Tibial artery (tissue), 4 donors: ENCODE results near the gene SSPN.
A peak's percentile ranks its signal among the peaks of the same experiment; 100 is the strongest.

Experiments
- DNase-seq, 2 donors: peaks; one replicate each; pipeline ENCODE4 v3.0.0-alpha.2; 2019
- H3K27ac ChIP-seq, 2 donors: fragments of 200-600 bp; sonication (generic) in 1 of 2; 1 replicate in 1 of 2; 2 replicates in 1 of 2; pipeline ENCODE4 v1.5.1; 2018 to 2019; ENCODE audit warnings: mild to moderate bottlenecking in 1 of 2
- H3K27me3 ChIP-seq, 2 donors: fragments of 200-600 bp; sonication (generic) in 1 of 2; one replicate each; pipeline versions ENCODE4 v1.5.1 to v1.6.0; 2016 to 2019
- H3K36me3 ChIP-seq, 3 donors: fragments of 200-600 bp; sonication (generic) in 2 of 3; one replicate each; pipeline ENCODE4 v1.5.1; 2016 to 2019; ENCODE audit warnings: mild to moderate bottlenecking in 2 of 3
- H3K4me1 ChIP-seq, 4 donors: fragments of 200-600 bp; sonication (generic) in 2 of 4; 1 replicate in 3 of 4; 2 replicates in 1 of 4; pipeline ENCODE4 v1.5.1; 2016 to 2019
- H3K4me3 ChIP-seq, 2 donors: fragments of 200-600 bp; sonication (generic) in 1 of 2; 1 replicate in 1 of 2; 2 replicates in 1 of 2; pipeline ENCODE4 v1.5.1; 2018 to 2019; ENCODE audit warnings: mild to moderate bottlenecking in 2 of 2
- H3K9me3 ChIP-seq, 3 donors: fragments of 200-600 bp; sonication (generic) in 1 of 3; one replicate each; pipeline ENCODE4 v1.5.1; 2016 to 2019
- CTCF ChIP-seq, 2 experiments: fragments of 200-600 bp in 1 of 2; fragments of 450-650 bp in 1 of 2; IDR thresholded peaks; one replicate each; pipeline ENCODE4 v1.5.1; 2017 to 2019; ENCODE audit warnings: antibody characterized with exemption in 2 of 2, mild to moderate bottlenecking in 1 of 2, moderate library complexity in 1 of 2
- intact Hi-C: fragments of 100-400 bp; cut with DNase I; formaldehyde crosslinking; loops from one replicate; pipeline ENCODE4 v1.15.0; 2023; ENCODE audit warnings: low total_unique reads

Gene SSPN

DNA sequence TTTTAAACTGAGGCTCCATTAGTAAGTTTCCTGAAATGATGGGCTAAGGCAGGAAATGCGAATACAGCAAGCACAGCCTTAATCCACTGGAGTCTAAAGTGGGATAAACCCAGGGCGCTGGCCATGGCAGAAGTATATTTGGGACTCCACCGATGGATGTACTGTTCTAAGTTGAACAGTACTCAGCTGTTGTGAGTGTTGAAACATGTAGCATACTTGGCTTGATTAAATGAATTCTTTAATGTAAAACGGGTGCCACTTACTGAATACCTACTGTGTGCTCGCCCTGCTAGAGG lies 996 bp downstream of the SSPN start:
- TF ChIP-seq CTCF (IDR thresholded peaks at IDR 0.05) = no peak
- no peaks in the 10 kb centered on the region for H3K27me3 ChIP-seq
- H3K4me3 ChIP-seq = peak overlapping the region; percentile 76
- H3K27ac ChIP-seq = peak overlapping the region; percentile 87 to 92
- peaks cover 0 to 40% (median 30%) of the 10 kb centered on the region in 4 donors for H3K4me1 ChIP-seq
- no peaks in the 10 kb centered on the region for H3K36me3 ChIP-seq
- no peak for DNase-seq
- no peaks in the 10 kb centered on the region for H3K9me3 ChIP-seq
- intact Hi-C loops = loop anchor here (5.0 kb wide), 1 partner anchor 76 kb away; no protein-coding TSS in a partner anchor

DNA sequence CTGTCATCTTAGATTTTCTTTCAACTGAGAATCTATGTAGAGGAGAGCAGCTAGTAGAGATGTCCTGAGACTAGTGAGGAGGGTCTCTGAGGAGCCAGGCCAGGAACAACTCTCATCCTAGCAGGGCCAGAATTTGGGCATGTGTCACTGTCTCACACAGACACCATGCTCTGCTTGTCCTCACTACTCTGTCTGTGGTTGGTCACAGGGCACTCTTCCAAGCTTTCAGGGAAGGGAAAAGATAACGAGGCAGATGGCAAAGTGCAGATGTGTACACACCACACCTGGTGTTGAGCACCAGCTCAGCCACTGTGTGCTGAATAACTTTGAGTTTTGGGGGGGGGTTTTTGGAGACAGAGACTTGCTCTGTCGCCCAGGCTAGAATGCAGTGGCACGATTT lies 2.5 kb downstream of the SSPN start:
- no peak for DNase-seq
- H3K9me3 ChIP-seq = no peaks in the 10 kb centered on the region
- intact Hi-C loops = loop anchor here (2.0 to 5.0 kb wide), 2 partner anchors 45 to 74 kb away; no protein-coding TSS in a partner anchor

GRCh38 chr12:26198742-26199141 lies 3.4 kb downstream of the SSPN start:
- intact Hi-C loops = loop anchor here (2.0 to 5.0 kb wide), 2 partner anchors 46 to 74 kb away; no protein-coding TSS in a partner anchor
- Histone ChIP-seq H3K4me1 (peaks cover 0 to 42% (median 30%) of the 10 kb centered on the region in 4 donors), H3K4me3 (no peak overlapping the region), H3K36me3 (no peaks in the 10 kb centered on the region), H3K27ac (peak overlapping the region; percentile 87 to 92), H3K9me3 (no peaks in the 10 kb centered on the region), H3K27me3 (no peaks in the 10 kb centered on the region)
- peak in 1 of 2 donors; percentile 42 for DNase-seq
- no peak for TF ChIP-seq CTCF (IDR thresholded peaks at IDR 0.05)

More for the DNA sequence above, 2.5 kb downstream of the SSPN start:
- Histone ChIP-seq H3K27ac (peak overlapping the region; percentile 87 to 92), H3K4me3 (no peak overlapping the region), H3K36me3 (no peaks in the 10 kb centered on the region), H3K27me3 (no peaks in the 10 kb centered on the region), H3K4me1 (peaks cover 0 to 40% (median 30%) of the 10 kb centered on the region in 4 donors)
- TF ChIP-seq CTCF (IDR thresholded peaks at IDR 0.05) = no peak

- no peak overlapping the region for H3K4me3 ChIP-seq
- no peaks in the 10 kb centered on the region for H3K27me3 ChIP-seq
- DNase-seq = no peak
- no peak for TF ChIP-seq CTCF (IDR thresholded peaks at IDR 0.05)
- H3K4me1 ChIP-seq = peaks cover 0 to 44% (median 16%) of the 10 kb centered on the region in 4 donors
- H3K9me3 ChIP-seq = no peaks in the 10 kb centered on the region
- intact Hi-C loops = loop anchor here (5.0 kb wide), 1 partner anchor 76 kb away; the partner anchor contains the start of gene BHLHE41
- no peak overlapping the region for H3K27ac ChIP-seq
- no peaks in the 10 kb centered on the region for H3K36me3 ChIP-seq
Observed at GRCh38 chr12:26203167-26203780, 7.9 kb downstream of the SSPN start.

DNA sequence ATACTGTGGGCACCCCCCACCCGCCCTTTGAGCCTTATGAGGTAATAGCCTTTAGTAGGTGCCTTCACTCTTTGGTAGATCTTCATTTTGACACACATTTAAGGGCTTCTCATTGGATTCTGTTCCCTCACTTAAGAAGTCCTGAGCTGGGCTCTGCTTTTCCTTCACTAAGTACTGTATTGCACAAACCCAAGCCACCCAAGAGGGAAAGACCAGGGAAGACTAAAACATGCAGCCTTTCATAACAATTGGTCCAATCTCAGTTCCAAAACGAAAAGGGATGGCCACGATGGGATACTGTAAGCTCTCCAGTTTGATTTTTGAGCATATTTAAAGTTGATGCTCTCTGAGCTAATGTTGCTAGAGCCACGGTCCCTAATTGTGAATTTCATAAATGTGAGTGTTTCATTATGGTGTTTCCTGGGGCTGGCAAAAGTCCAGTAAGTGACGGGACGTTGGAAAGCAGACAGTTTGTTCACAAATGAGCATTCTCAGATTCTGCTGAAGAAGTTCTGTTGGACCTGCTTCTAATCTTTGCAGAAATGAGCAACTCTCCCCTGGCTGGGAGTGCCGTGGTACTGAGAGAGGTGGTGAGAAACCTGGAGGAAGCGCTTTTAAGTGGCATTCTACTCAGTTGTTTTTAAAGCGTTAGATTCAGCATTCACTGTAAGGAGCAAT lies 9.4 kb downstream of the SSPN start:
- H3K27ac ChIP-seq = peak overlapping the region in 1 of 2 donors; percentile 36
- TF ChIP-seq CTCF (IDR thresholded peaks at IDR 0.05) = no peak
- H3K36me3 ChIP-seq = no peaks in the 10 kb centered on the region
- H3K4me1 ChIP-seq = peaks cover 0 to 29% (median 4%) of the 10 kb centered on the region in 4 donors
- H3K9me3 ChIP-seq = no peaks in the 10 kb centered on the region
- no peaks in the 10 kb centered on the region for H3K27me3 ChIP-seq
- H3K4me3 ChIP-seq = peak overlapping the region; percentile 2 to 12
- intact Hi-C loops = loop anchor here (5.0 kb wide), 1 partner anchor 77 kb away; the partner anchor contains the start of gene BHLHE41
- DNase-seq = peak in 1 of 2 donors; percentile 46
